ENCODE measurements around the gene PAXIP1. TPM values are rescaled to one million over a fixed set of nuclear protein-coding genes. Genes with fewer than 3 reads are reported as not detected.

Gene PAXIP1
- total and polyA plus RNA-seq, 10 of the 15 experiments (the other 5 are each of a cell fraction or from before 2014, with no cell fraction given) = 7.3 to 27.2 (median 18.1) TPM

DNA sequence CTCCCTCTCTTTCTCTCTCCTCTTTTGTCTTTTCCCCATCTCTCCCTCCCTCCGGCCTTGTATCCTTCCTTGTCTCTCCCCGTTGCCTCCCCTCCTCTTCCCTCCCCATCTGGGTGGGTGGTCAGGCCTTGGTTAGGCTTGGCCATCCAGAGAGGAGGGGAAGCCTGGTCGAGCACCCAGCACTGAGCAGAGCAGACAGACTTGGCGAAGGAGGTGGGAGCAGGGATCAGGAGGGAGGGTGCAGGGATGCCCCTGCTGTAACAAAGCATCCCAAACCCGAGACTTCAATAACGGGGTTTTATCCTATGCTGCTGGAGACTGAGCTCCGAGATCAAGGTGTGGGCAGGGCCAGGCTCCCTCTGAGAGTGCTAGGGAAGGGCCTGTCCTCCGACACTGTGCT lies 97.3 kb downstream of the PAXIP1 start (continued):
- TF ChIP-seq, protein P1, sequence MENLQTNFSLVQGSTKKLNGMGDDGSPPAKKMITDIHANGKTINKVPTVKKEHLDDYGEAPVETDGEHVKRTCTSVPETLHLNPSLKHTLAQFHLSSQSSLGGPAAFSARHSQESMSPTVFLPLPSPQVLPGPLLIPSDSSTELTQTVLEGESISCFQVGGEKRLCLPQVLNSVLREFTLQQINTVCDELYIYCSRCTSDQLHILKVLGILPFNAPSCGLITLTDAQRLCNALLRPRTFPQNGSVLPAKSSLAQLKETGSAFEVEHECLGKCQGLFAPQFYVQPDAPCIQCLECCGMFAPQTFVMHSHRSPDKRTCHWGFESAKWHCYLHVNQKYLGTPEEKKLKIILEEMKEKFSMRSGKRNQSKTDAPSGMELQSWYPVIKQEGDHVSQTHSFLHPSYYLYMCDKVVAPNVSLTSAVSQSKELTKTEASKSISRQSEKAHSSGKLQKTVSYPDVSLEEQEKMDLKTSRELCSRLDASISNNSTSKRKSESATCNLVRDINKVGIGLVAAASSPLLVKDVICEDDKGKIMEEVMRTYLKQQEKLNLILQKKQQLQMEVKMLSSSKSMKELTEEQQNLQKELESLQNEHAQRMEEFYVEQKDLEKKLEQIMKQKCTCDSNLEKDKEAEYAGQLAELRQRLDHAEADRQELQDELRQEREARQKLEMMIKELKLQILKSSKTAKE (IDR thresholded peaks at IDR 0.05; ENCODE audit: low read depth, poor library complexity, severe bottlenecking) = no peak

DNA sequence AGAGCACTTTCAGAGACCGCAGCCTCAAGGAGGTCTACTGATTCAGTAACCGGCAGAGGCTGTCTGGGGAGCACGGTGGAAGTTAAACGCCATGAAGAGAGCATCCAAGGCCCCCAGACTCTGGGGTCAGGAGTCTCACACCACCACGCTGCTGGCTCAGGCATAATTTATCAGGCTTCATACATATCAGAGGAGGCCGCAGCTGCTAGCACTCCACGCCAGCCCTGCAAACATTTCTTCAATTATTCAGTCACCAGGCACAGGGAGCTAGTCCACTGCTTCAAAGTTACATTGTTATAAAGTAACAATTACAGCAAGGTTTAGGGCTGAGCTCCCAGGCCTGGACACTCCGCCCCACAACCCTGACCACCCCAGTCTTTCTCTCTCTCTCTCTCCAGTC lies 97.8 kb downstream of the PAXIP1 start:
- Histone ChIP-seq H3K36me3 (ENCODE audit: control insufficient read depth in 2 of 2, insufficient read depth in 2 of 2, low read length in 1 of 2) (no peaks in the 10 kb centered on the region), H3K4me1 (ENCODE audit: control insufficient read depth, insufficient read depth, low read length) (no peaks in the 10 kb centered on the region), H3K27me3 (replicated peaks in 1 of 2; ENCODE audit: control insufficient read depth in 2 of 2, insufficient read depth in 2 of 2, low read length in 1 of 2) (no peaks in the 10 kb centered on the region), H3K9me3 (replicated peaks; ENCODE audit: control insufficient read depth, insufficient read depth, low read length) (no peaks in the 10 kb centered on the region; the same call in 2 of the 3 replicates), H3K4me2 (ENCODE audit: control insufficient read depth, insufficient read depth) (no peak overlapping the region), H3K9ac (ENCODE audit: control insufficient read depth, insufficient read depth, low read length) (no peak overlapping the region), H3K79me2 (ENCODE audit: control insufficient read depth, insufficient read depth, low read length) (no peaks in the 10 kb centered on the region), H4K20me1 (ENCODE audit: control insufficient read depth, insufficient read depth) (no peaks in the 10 kb centered on the region), H2AFZ (ENCODE audit: control insufficient read depth, low read depth, low read length) (no peak overlapping the region), H3K4me3 (no peak overlapping the region), H3K27ac (ENCODE audit: control insufficient read depth, insufficient read depth) (no peak overlapping the region)
- 61% methylated on average over 8 of the region's 8 CpGs for WGBS (ENCODE audit: insufficient coverage, insufficient replicate concordance, low lambda C conversion rate, missing lambda C conversion rate)
- no peak for DNase-seq (ENCODE audit: low read depth, low spot score)
- ATAC-seq = no peak
- no peak for FAIRE-seq
- intact Hi-C loops (cut with micrococcal nuclease; ENCODE audit: unreplicated experiment) = no loop called here
- RAD21 ChIA-PET (ENCODE audit: unreplicated experiment) = no interaction called here
- SMC1A ChIA-PET (ENCODE audit: uncharacterized antibody, unreplicated experiment) = no interaction called here
- no TSS peak for BruUV-seq (replicated peaks)
- in situ Hi-C loops (cut with MboI) = no loop called here
- CTCF ChIA-PET = interaction anchor here (1.0 kb wide), 1 partner anchor 78 kb away, joined by 3 read pairs; no protein-coding TSS in a partner anchor
- POLR2A ChIA-PET = no interaction called here
- TF ChIP-seq, protein P2, sequence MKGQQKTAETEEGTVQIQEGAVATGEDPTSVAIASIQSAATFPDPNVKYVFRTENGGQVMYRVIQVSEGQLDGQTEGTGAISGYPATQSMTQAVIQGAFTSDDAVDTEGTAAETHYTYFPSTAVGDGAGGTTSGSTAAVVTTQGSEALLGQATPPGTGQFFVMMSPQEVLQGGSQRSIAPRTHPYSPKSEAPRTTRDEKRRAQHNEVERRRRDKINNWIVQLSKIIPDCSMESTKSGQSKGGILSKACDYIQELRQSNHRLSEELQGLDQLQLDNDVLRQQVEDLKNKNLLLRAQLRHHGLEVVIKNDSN (IDR thresholded peaks at IDR 0.05; ENCODE audit: borderline replicate concordance, extremely low read length, insufficient read depth, low read depth, low read length) = no peak
- TF ChIP-seq ZBED1 (IDR thresholded peaks at IDR 0.05; ENCODE audit: borderline replicate concordance) (no peak), POLR2AphosphoS5 (IDR thresholded peaks at IDR 0.05; ENCODE audit: low read length) (no peak), SP1 (IDR thresholded peaks at IDR 0.05; ENCODE audit: low read depth, low read length) (no peak), BHLHE40 (IDR thresholded peaks at IDR 0.05; ENCODE audit: borderline replicate concordance in 1 of 2, low read depth in 2 of 2, low read length in 1 of 2) (no peak), MXI1 (IDR thresholded peaks at IDR 0.05; ENCODE audit: low read depth, low read length) (no peak), RBBP5 (conservative IDR thresholded peaks at IDR 0.05) (no peak)
- TF ChIP-seq, protein P3, sequence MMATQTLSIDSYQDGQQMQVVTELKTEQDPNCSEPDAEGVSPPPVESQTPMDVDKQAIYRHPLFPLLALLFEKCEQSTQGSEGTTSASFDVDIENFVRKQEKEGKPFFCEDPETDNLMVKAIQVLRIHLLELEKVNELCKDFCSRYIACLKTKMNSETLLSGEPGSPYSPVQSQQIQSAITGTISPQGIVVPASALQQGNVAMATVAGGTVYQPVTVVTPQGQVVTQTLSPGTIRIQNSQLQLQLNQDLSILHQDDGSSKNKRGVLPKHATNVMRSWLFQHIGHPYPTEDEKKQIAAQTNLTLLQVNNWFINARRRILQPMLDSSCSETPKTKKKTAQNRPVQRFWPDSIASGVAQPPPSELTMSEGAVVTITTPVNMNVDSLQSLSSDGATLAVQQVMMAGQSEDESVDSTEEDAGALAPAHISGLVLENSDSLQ (IDR thresholded peaks at IDR 0.05) = no peak
- TF ChIP-seq, protein P4, sequence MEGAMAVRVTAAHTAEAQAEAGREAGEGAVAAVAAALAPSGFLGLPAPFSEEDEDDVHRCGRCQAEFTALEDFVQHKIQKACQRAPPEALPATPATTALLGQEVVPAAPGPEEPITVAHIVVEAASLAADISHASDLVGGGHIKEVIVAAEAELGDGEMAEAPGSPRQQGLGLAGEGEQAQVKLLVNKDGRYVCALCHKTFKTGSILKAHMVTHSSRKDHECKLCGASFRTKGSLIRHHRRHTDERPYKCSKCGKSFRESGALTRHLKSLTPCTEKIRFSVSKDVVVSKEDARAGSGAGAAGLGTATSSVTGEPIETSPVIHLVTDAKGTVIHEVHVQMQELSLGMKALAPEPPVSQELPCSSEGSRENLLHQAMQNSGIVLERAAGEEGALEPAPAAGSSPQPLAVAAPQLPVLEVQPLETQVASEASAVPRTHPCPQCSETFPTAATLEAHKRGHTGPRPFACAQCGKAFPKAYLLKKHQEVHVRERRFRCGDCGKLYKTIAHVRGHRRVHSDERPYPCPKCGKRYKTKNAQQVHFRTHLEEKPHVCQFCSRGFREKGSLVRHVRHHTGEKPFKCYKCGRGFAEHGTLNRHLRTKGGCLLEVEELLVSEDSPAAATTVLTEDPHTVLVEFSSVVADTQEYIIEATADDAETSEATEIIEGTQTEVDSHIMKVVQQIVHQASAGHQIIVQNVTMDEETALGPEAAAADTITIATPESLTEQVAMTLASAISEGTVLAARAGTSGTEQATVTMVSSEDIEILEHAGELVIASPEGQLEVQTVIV (IDR thresholded peaks at IDR 0.05; ENCODE audit: borderline replicate concordance, partially characterized antibody) = no peak
- TF ChIP-seq, protein P5, sequence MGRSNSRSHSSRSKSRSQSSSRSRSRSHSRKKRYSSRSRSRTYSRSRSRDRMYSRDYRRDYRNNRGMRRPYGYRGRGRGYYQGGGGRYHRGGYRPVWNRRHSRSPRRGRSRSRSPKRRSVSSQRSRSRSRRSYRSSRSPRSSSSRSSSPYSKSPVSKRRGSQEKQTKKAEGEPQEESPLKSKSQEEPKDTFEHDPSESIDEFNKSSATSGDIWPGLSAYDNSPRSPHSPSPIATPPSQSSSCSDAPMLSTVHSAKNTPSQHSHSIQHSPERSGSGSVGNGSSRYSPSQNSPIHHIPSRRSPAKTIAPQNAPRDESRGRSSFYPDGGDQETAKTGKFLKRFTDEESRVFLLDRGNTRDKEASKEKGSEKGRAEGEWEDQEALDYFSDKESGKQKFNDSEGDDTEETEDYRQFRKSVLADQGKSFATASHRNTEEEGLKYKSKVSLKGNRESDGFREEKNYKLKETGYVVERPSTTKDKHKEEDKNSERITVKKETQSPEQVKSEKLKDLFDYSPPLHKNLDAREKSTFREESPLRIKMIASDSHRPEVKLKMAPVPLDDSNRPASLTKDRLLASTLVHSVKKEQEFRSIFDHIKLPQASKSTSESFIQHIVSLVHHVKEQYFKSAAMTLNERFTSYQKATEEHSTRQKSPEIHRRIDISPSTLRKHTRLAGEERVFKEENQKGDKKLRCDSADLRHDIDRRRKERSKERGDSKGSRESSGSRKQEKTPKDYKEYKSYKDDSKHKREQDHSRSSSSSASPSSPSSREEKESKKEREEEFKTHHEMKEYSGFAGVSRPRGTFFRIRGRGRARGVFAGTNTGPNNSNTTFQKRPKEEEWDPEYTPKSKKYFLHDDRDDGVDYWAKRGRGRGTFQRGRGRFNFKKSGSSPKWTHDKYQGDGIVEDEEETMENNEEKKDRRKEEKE (IDR thresholded peaks at IDR 0.05) = no peak

All from GM12878 (cell line).